T-helper 1 cell (primary cell): ENCODE results near the gene CTPS1.

Experiments
- DNase-seq, 5 donors: peaks; one replicate each; pipeline ENCODE4 v3.0.0-alpha.2; 2012 to 2020

CTPS1 gene

GRCh38 chr1:41025979-41026819, 46.7 kb downstream of the CTPS1 start:
- DNase-seq = no peak

GRCh38 chr1:41028034-41028642, 48.6 kb downstream of the CTPS1 start:
- no peak for DNase-seq

DNA sequence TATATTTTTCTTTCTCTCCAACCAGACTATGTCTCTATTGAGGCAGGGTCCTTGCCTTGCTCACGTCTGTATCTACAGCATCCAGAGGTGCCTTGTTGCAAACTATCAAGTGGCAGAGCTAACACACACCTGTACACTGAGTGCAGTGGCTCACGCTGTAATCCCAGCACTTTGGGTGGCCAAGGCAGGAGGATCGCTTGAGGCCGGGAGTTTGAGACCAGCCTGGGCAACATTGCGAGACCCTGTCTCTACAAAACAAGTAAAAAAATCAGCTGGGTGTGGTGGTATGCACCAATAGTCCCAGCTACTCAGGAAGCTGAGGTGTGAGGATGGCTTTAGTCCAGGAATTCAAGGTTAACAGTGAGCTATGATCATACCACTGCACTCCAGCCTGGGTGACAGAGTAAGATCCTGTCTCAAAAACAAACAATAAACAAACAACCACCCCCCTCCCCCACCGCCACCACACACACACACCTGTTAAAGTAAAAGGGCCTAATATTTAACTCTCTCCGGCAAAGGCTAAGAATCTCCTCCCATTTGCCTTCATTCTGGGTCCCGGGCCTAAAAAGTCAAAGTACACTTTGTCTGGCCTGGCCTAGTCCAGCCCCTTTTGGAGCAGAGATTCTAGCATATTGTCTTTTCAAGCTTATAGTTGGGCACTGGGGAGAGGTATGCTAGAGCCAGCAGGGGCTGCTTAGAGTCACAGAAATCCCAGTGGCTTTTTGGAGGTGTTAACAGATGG, 51.5 kb downstream of the CTPS1 start:
- no peak for DNase-seq

- DNase-seq = no peak
Observed at GRCh38 chr1:41032147-41032546, 52.7 kb downstream of the CTPS1 start.

GRCh38 chr1:41033272-41033671, 53.8 kb downstream of the CTPS1 start:
- DNase-seq = no peak

GRCh38 chr1:41037116-41037903, 57.8 kb downstream of the CTPS1 start:
- no peak for DNase-seq

DNA sequence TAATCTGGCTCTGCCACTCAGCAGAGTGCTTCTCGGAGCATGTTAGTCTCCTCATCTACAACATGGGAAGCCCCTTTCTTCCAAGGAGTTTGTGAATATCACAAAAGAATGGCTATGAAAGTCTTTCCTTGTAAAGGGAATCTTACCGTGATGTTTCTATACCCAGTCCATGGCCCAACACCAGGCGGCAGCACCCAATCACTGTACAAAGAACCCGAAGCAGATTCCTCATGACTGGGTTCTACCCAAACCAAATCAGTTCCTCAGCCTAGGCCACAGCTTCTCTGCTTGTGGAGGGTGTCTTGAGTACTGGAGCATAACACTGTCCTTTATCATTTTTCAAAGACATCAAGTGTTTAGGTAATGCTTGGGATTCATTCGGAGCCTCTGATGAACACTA, 58.6 kb downstream of the CTPS1 start:
- no peak for DNase-seq

- no peak for DNase-seq
Observed at GRCh38 chr1:41041614-41042270, 62.2 kb downstream of the CTPS1 start.

DNA sequence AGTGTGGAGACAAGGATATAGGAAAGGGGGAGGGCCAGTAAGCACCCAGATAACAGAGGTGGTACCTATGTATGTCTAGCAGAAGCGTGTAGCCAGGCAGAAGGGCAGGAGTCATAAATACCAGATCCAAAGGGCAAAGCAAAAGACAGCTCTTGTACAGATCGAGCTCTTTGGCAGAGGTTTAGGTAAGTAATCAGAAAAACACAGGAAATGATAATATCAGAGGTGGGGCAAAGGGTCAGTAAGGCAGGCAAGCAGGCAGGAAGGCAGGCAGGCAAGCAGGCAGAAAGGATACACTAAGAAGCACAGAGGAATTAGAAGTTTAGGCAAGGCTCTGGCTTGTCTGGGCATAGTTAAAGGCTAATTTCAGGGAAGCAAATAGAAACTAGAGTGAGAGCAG, 64.7 kb downstream of the CTPS1 start:
- DNase-seq = no peak

DNA sequence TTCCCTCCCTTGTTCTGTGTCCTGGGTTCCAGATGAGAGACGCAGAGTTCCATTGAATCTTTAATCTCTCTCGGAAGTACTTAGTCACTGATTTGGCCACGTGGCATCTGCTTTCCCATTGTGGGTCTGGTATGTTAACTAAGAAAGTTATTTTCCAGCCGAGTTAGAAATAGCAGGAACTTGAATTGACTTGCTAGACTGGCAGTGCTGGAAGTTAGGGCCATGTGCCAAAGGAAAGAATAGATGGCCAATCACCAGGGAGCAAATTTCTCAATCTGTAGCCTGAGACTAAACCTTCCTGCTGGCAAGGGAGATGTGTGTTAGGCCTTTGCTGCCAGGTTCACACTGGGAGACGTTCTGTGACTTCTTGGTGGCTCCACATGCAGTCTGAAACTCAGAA, 66.2 kb downstream of the CTPS1 start:
- no peak for DNase-seq

- no peak for DNase-seq
Observed at GRCh38 chr1:41046347-41046775, 66.9 kb downstream of the CTPS1 start.

- no peak for DNase-seq
Observed at GRCh38 chr1:41048540-41048939, 69.0 kb downstream of the CTPS1 start.

- DNase-seq = no peak
Observed at GRCh38 chr1:41051022-41051421, 71.5 kb downstream of the CTPS1 start.

DNA sequence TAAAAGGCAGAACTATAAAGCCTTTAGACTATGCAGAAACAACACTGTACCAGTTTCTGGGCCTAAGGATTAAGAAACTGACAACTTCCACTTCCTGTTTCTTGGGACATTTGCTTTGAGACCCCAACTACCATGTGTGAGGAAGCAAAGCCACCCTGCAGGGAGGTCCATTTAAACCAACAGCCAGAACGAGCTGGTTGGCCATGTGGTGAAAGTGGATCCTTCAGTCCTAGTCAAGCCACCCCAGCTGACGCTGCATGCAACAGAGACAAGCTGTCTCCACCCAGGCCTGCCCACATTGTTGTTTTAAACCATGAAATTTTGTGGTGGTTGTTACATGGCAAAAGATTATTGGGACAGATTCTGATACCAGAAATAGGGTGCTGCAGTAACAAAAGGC, 73.8 kb downstream of the CTPS1 start:
- no peak for DNase-seq

DNA sequence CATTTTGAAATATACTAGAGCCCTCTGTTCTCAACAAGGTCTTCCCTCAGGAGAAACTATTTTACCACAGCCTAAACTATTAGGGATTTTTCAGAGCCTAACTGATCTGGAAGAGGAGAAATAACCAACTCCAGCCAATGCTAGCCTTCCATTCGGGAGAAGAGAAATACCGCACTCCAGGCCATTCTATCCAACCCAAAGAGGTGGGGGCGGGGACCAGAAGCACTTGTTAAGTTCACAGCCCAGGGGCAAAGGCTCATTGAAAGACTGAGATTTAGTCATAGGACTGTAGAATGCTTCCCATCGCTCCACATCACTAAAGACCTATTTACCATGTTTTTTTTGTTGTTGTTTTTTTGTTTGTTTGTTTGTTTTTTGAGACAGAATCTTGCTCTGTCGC, 77.4 kb downstream of the CTPS1 start:
- no peak for DNase-seq
